GM19099 (cell line): ENCODE results near the gene NNAT.

Source experiments
- POLR2A ChIP-seq: IDR thresholded peaks from 3 replicates; pipeline ENCODE4 v1.6.1; 2011; ENCODE audit warnings: low read depth; ENCODE audit not compliant: insufficient read length; ENCODE audit errors: extremely low read depth

Gene NNAT

GRCh38 chr20:37565134-37565811 lies 44.2 kb downstream of the NNAT start:
- no peak for TF ChIP-seq POLR2A

- TF ChIP-seq POLR2A, result no peak
Measured at GRCh38 chr20:37566590-37567330, 45.7 kb downstream of the NNAT start.

- no peak for TF ChIP-seq POLR2A
Measured at GRCh38 chr20:37567331-37567665, 46.2 kb downstream of the NNAT start.

GRCh38 chr20:37567671-37568588 lies 46.9 kb downstream of the NNAT start:
- no peak for TF ChIP-seq POLR2A

GRCh38 chr20:37570419-37570818 lies 49.4 kb downstream of the NNAT start:
- no peak for TF ChIP-seq POLR2A

- no peak for TF ChIP-seq POLR2A
Measured at GRCh38 chr20:37571033-37571432, 50.0 kb downstream of the NNAT start.
